GM13976 (cell line): ENCODE data around the gene HS6ST1.

Source experiments
- DNase-seq: peaks from one replicate; pipeline ENCODE4 v3.0.0; 2012; ENCODE audit warnings: low spot score
- CTCF ChIP-seq: IDR thresholded peaks from 2 replicates; pipeline ENCODE4 v1.5.1; 2012; ENCODE audit warnings: borderline replicate concordance, mild to moderate bottlenecking; ENCODE audit not compliant: insufficient read depth; ENCODE audit errors: extremely low read depth, missing control alignments, control extremely low read depth
- in situ Hi-C: fragments of 300-500 bp; cut with MboI; formaldehyde crosslinking; loops from one replicate; pipeline ENCODE4 v1.12.0; 2022; ENCODE audit warnings: low sequenced_read_pairs, mixed read lengths, inconsistent platforms; ENCODE audit not compliant: unreplicated experiment

The HS6ST1 gene

GRCh38 chr2:128309280-128310093, 9.2 kb downstream of the HS6ST1 start:
- DNase-seq: no peak
- in situ Hi-C loops: no loop called here
- no peak for TF ChIP-seq CTCF

GRCh38 chr2:128308889-128309279, 9.8 kb downstream of the HS6ST1 start:
- DNase-seq: no peak
- no peak for TF ChIP-seq CTCF
- in situ Hi-C loops: no loop called here

GRCh38 chr2:128308284-128308731, 10.4 kb downstream of the HS6ST1 start:
- no peak for TF ChIP-seq CTCF
- in situ Hi-C loops: no loop called here
- no peak for DNase-seq

- TF ChIP-seq CTCF: no peak
- DNase-seq: no peak
- in situ Hi-C loops: no loop called here
Observed at GRCh38 chr2:128307595-128307994, 11.1 kb downstream of the HS6ST1 start.

GRCh38 chr2:128306931-128307460, 11.7 kb downstream of the HS6ST1 start:
- DNase-seq: no peak
- TF ChIP-seq CTCF: no peak
- in situ Hi-C loops: no loop called here

- no peak for TF ChIP-seq CTCF
- in situ Hi-C loops: no loop called here
- DNase-seq: no peak
Observed at GRCh38 chr2:128306081-128306930, 12.4 kb downstream of the HS6ST1 start.
